RWPE2 (cell line): Measurements from ENCODE around the gene NGEF.
A peak's percentile ranks its signal among the peaks of the same experiment; 100 is the strongest.

Experiments
- ATAC-seq: fragments of 200-7000 bp; cut with Tn5 transposase; 3 replicates; pipeline ENCODE4 v1.9.1; 2021; ENCODE audit warnings: low read depth
- DNase-seq: peaks from one replicate; pipeline ENCODE4 v3.0.0-alpha.2; 2020; ENCODE audit warnings: low spot score
- H3K27ac ChIP-seq: fragments of 450-650 bp; 2 replicates; pipeline ENCODE4 v1.5.1; 2017; ENCODE audit warnings: mild to moderate bottlenecking; ENCODE audit not compliant: poor library complexity, severe bottlenecking
- H3K27me3 ChIP-seq: fragments of 250-450 bp; sonication (Bioruptor Pico); 2 replicates; pipeline ENCODE4 v1.5.1; 2021; ENCODE audit warnings: mild to moderate bottlenecking, moderate library complexity; ENCODE audit not compliant: insufficient read depth, poor library complexity, severe bottlenecking
- H3K36me3 ChIP-seq: fragments of 250-450 bp; sonication (Bioruptor Pico); 2 replicates; pipeline ENCODE4 v1.5.1; 2020; ENCODE audit warnings: low read depth, mild to moderate bottlenecking, moderate library complexity
- H3K4me1 ChIP-seq: fragments of 250-450 bp; sonication (Bioruptor Pico); 2 replicates; pipeline ENCODE4 v1.5.1; 2021; ENCODE audit warnings: mild to moderate bottlenecking, moderate library complexity; ENCODE audit not compliant: insufficient read depth, poor library complexity, severe bottlenecking
- H3K4me3 ChIP-seq: fragments of 250-450 bp; sonication (Bioruptor Pico); 2 replicates; pipeline ENCODE4 v1.5.1; 2021; ENCODE audit warnings: mild to moderate bottlenecking, moderate library complexity; ENCODE audit not compliant: severe bottlenecking
- H3K9me3 ChIP-seq: fragments of 250-450 bp; sonication (Bioruptor Pico); 2 replicates; pipeline ENCODE4 v1.5.1; 2021; ENCODE audit warnings: mild to moderate bottlenecking, moderate library complexity; ENCODE audit not compliant: severe bottlenecking
- CTCF ChIP-seq: fragments of 450-650 bp; IDR thresholded peaks from one replicate; pipeline ENCODE4 v1.5.1; 2017; ENCODE audit warnings: mild to moderate bottlenecking, moderate library complexity; ENCODE audit not compliant: poor library complexity, severe bottlenecking

Gene NGEF

GRCh38 chr2:232927793-232928550 lies 85.1 kb downstream of the NGEF start:
- Histone ChIP-seq H3K27me3 (peaks cover 18% of the 10 kb centered on the region), H3K27ac (no peak overlapping the region), H3K36me3 (no peaks in the 10 kb centered on the region), H3K4me1 (no peaks in the 10 kb centered on the region), H3K4me3 (peak overlapping the region; percentile 34), H3K9me3 (no peaks in the 10 kb centered on the region)
- TF ChIP-seq CTCF, result no peak
- ATAC-seq (no peak), DNase-seq (no peak)

- no peak overlapping the region for H3K27ac ChIP-seq
- H3K4me1 ChIP-seq, result no peaks in the 10 kb centered on the region
- H3K27me3 ChIP-seq, result peaks cover 18% of the 10 kb centered on the region
- no peaks in the 10 kb centered on the region for H3K36me3 ChIP-seq
- no peaks in the 10 kb centered on the region for H3K9me3 ChIP-seq
- ATAC-seq (peak; percentile 36), DNase-seq (no peak)
- no peak for TF ChIP-seq CTCF
- peak overlapping the region; percentile 34 for H3K4me3 ChIP-seq
Observed at GRCh38 chr2:232927032-232927792, 85.8 kb downstream of the NGEF start.

- DNase-seq, result no peak
- H3K4me3 ChIP-seq, result no peak overlapping the region
- ATAC-seq, result no peak
- H3K27me3 ChIP-seq, result peaks cover 18% of the 10 kb centered on the region
- H3K36me3 ChIP-seq, result no peaks in the 10 kb centered on the region
- no peaks in the 10 kb centered on the region for H3K9me3 ChIP-seq
- no peak for TF ChIP-seq CTCF
- no peaks in the 10 kb centered on the region for H3K4me1 ChIP-seq
- no peak overlapping the region for H3K27ac ChIP-seq
Observed at GRCh38 chr2:232926431-232926939, 86.6 kb downstream of the NGEF start.

- Histone ChIP-seq H3K9me3 (no peaks in the 10 kb centered on the region), H3K4me1 (no peaks in the 10 kb centered on the region), H3K27ac (no peak overlapping the region), H3K27me3 (peaks cover 18% of the 10 kb centered on the region), H3K36me3 (no peaks in the 10 kb centered on the region), H3K4me3 (no peak overlapping the region)
- TF ChIP-seq CTCF, result no peak
- ATAC-seq, result no peak
- no peak for DNase-seq
Observed at GRCh38 chr2:232925821-232926156, 87.3 kb downstream of the NGEF start.
